HEK293T (cell line): ENCODE measurements around the gene TSGA10IP.

Experiments
- BHLHE40 ChIP-seq: fragments of 450-650 bp; IDR thresholded peaks from 2 replicates; pipeline ENCODE4 v1.6.1; 2016; ENCODE audit warnings: mild to moderate bottlenecking, moderate library complexity, borderline replicate concordance
- FOXA1 ChIP-seq: fragments of 450-650 bp; IDR thresholded peaks from 2 replicates; pipeline ENCODE4 v1.6.1; 2016; ENCODE audit warnings: mild to moderate bottlenecking
- LEF1 ChIP-seq: fragments of 450-650 bp; IDR thresholded peaks from 2 replicates; pipeline ENCODE4 v1.6.1; 2017; ENCODE audit warnings: mild to moderate bottlenecking, borderline replicate concordance
- NFRKB ChIP-seq: fragments of 450-650 bp; IDR thresholded peaks from 2 replicates; pipeline ENCODE4 v1.6.1; 2016; ENCODE audit warnings: mild to moderate bottlenecking, moderate library complexity
- SP1 ChIP-seq: fragments of 450-650 bp; IDR thresholded peaks from 2 replicates; pipeline ENCODE4 v1.6.1; 2017
- TARDBP ChIP-seq: fragments of 450-650 bp; IDR thresholded peaks from 2 replicates; pipeline ENCODE4 v1.6.1; 2016

- TF ChIP-seq LEF1 (no peak), FOXA1 (no peak), NFRKB (no peak), BHLHE40 (no peak), TARDBP (no peak), SP1 (no peak)
Observed at GRCh38 chr11:65981972-65982823, 36.9 kb downstream of the TSGA10IP start.
